Measurements from ENCODE around the gene CXCR6. TPM values are rescaled to one million over a fixed set of nuclear protein-coding genes. Genes with fewer than 3 reads are reported as not detected.

The CXCR6 gene
- total RNA-seq, 1 donor from 2014 or later: not detected

DNA sequence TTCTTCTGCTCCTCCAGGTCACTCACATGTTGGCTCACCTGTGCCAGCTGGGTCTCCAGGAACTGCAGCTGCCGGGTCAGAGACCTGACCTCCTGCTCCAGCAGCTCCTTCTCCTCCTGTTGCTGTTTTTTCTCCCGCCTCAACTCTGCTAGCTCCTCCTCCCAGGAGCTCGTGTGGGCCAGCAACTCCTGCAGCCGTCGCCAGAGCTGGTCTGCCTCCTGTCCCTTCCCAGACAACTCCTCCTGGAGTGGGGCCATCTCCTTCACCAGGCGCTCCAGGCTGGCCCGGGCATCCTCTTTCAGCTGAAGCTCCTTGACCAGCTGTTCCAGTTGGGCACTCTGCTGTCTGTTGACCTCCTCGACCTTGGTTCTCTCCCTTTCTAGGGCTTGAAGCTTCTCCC is 24.5 kb downstream of the CXCR6 start:
- Mint-ChIP-seq H3K9me3 (ENCODE audit: low read depth) (no peaks in the 10 kb centered on the region), H3K36me3 (ENCODE audit: low read depth) (peaks cover 32% of the 10 kb centered on the region), H3K4me1 (ENCODE audit: low read depth) (peaks cover 20% of the 10 kb centered on the region), H3K27ac (ENCODE audit: unreplicated experiment) (no peak overlapping the region), H3K4me3 (ENCODE audit: unreplicated experiment) (no peak overlapping the region), H3K27me3 (ENCODE audit: low read depth) (no peaks in the 10 kb centered on the region)
- TF ChIP-seq, protein P1, sequence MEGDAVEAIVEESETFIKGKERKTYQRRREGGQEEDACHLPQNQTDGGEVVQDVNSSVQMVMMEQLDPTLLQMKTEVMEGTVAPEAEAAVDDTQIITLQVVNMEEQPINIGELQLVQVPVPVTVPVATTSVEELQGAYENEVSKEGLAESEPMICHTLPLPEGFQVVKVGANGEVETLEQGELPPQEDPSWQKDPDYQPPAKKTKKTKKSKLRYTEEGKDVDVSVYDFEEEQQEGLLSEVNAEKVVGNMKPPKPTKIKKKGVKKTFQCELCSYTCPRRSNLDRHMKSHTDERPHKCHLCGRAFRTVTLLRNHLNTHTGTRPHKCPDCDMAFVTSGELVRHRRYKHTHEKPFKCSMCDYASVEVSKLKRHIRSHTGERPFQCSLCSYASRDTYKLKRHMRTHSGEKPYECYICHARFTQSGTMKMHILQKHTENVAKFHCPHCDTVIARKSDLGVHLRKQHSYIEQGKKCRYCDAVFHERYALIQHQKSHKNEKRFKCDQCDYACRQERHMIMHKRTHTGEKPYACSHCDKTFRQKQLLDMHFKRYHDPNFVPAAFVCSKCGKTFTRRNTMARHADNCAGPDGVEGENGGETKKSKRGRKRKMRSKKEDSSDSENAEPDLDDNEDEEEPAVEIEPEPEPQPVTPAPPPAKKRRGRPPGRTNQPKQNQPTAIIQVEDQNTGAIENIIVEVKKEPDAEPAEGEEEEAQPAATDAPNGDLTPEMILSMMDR (IDR thresholded peaks at IDR 0.05): no peak
- DNase-seq (ENCODE audit: low spot score): no peak

DNA sequence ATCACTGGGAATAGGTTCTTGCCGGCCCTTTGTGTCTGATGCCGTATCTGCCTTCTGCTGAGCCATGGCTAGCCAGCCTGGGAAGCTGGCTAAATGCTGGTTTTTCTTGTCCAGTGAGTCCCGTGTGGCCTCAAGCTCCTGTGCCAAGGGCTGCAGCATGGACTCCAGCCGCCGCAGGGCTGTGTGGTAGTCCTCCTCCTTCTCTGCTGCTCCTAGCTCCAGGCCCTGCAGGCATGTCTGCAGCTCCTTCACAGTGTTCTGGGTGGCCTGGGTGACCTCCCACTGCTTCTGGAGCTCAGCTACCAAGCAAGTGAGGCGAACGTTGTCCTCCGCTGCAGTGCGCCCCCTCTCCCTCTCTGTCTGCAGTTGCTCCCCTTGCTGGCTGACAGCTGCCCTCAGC is 24.9 kb downstream of the CXCR6 start:
- Mint-ChIP-seq H3K36me3 (ENCODE audit: low read depth) (peaks cover 28% of the 10 kb centered on the region), H3K27ac (ENCODE audit: unreplicated experiment) (no peak overlapping the region), H3K4me1 (ENCODE audit: low read depth) (peaks cover 24% of the 10 kb centered on the region), H3K27me3 (ENCODE audit: low read depth) (no peaks in the 10 kb centered on the region), H3K9me3 (ENCODE audit: low read depth) (no peaks in the 10 kb centered on the region), H3K4me3 (ENCODE audit: unreplicated experiment) (no peak overlapping the region)
- TF ChIP-seq, protein P1 (IDR thresholded peaks at IDR 0.05): no peak
- DNase-seq (ENCODE audit: low spot score): no peak

DNA sequence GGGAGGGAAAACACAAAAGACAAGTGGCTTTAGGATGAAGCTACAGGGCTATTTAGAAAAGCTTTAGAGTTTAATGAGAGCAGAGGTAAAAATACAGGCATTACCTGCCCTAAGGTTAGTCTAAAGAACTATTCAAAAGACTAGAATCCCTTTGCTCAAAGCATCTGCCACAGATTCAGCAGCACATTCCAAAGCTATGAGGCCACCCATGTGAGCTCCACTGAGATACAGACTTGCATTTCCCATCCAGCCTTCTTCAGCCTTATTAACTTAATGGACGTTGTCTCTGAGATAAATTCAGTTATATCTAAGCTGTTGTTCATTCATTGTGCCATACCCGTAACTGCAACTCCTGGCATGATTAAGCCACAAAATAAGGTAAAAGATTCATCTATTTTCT is 25.4 kb downstream of the CXCR6 start:
- no peak overlapping the region for H3K4me3 Mint-ChIP-seq (ENCODE audit: unreplicated experiment)
- peaks cover 26% of the 10 kb centered on the region for H3K4me1 Mint-ChIP-seq (ENCODE audit: low read depth)
- TF ChIP-seq, protein P1 (IDR thresholded peaks at IDR 0.05): no peak
- peaks cover 25% of the 10 kb centered on the region for H3K36me3 Mint-ChIP-seq (ENCODE audit: low read depth)
- no peaks in the 10 kb centered on the region for H3K27me3 Mint-ChIP-seq (ENCODE audit: low read depth)
- H3K27ac Mint-ChIP-seq (ENCODE audit: unreplicated experiment): no peak overlapping the region
- no peak for DNase-seq (ENCODE audit: low spot score)
- no peaks in the 10 kb centered on the region for H3K9me3 Mint-ChIP-seq (ENCODE audit: low read depth)

DNA sequence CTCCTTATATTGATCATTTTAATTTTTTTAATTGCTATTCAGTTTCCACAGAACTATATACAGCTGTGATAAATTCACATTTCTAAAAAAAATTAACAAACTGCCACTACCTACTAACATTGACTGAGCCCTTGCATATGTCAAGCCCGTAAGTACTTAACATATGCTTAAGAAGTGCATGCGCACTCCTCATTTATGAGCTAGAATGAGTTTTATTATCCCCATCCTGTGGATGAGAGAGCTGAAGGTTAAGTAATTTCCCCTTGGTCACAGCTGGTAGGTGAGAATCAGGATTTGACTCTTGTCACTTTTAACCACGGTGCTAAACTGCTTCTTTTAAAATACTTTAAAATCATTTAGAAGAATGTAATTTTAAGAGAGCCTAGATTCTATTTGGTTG is 25.9 kb downstream of the CXCR6 start:
- H3K9me3 Mint-ChIP-seq (ENCODE audit: low read depth): no peaks in the 10 kb centered on the region
- H3K36me3 Mint-ChIP-seq (ENCODE audit: low read depth): peaks cover 21% of the 10 kb centered on the region
- no peak overlapping the region for H3K27ac Mint-ChIP-seq (ENCODE audit: unreplicated experiment)

GRCh38 chr3:45969953-45970352 is 26.7 kb downstream of the CXCR6 start:
- Mint-ChIP-seq H3K4me1 (ENCODE audit: low read depth) (peaks cover 26% of the 10 kb centered on the region), H3K27ac (ENCODE audit: unreplicated experiment) (no peak overlapping the region), H3K36me3 (ENCODE audit: low read depth) (peaks cover 19% of the 10 kb centered on the region), H3K4me3 (ENCODE audit: unreplicated experiment) (no peak overlapping the region), H3K27me3 (ENCODE audit: low read depth) (no peaks in the 10 kb centered on the region), H3K9me3 (ENCODE audit: low read depth) (no peaks in the 10 kb centered on the region)
- DNase-seq (ENCODE audit: low spot score): no peak
- TF ChIP-seq, protein P1 (IDR thresholded peaks at IDR 0.05): no peak

More for the DNA sequence above, 25.9 kb downstream of the CXCR6 start:
- H3K4me3 Mint-ChIP-seq (ENCODE audit: unreplicated experiment): no peak overlapping the region
- TF ChIP-seq, protein P1 (IDR thresholded peaks at IDR 0.05): no peak
- peaks cover 26% of the 10 kb centered on the region for H3K4me1 Mint-ChIP-seq (ENCODE audit: low read depth)
- no peak for DNase-seq (ENCODE audit: low spot score)
- H3K27me3 Mint-ChIP-seq (ENCODE audit: low read depth): no peaks in the 10 kb centered on the region
